ENCODE data around the gene CCDC43. TPM values are rescaled to one million over a fixed set of nuclear protein-coding genes. Genes with fewer than 3 reads are reported as not detected.
"Not testable (repeated sequence)": the region's sequence is repeated elsewhere in the genome, so short reads cannot be mapped to it uniquely, and the experiment has no call there.

The CCDC43 gene
- total RNA-seq = 28.8 TPM
- long read RNA-seq, transcript CCDC43-201 (5 exons, 2,082 nt) = major isoform, 50 of 55 reads
- long read RNA-seq, partial matches to known transcripts = 0 of 55 reads
- long read RNA-seq, other reads (novel, unspliced or antisense) = 3 of 55 reads

DNA sequence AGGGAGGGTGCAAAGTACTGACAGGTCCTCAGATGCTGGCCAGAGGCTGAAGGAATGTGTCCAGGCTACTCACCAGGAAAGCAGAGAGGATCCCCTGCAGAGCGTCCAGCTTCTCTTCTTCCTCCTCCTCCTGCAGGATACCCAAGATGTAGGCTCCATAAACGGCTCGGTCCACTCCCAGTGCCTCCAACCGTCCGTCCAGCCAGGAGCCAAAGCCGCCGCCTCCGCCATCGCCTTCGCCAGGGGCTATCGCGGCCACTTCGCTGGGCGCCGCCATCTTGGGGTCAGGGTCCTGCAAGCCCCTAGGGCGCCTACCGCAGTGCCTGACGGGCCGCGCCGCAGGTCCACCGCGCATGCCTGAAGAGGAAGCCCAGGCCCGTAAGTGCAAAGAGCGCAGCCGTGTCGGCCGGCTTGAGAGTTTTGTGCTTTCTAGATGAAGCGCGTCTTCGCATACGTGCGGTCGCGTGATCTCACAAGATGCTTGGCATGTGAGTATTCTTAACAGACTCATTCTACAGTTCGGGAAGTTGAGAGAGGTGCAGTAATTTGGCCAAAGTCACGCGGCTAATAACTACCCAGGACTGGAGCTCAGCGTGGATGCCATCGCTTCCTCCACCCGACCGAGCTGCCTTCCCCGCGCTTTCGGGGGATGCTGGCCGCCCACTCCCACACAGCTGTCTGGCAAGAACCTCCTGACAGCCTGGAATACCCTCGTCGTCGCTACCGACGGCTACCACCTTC lies at the start of gene CCDC43:
Gene CCDC43, minus strand, starts transcription at position 300 of the 741 bp plus-strand sequence. Its CDS starts 23 bp downstream, at position 277.
- Histone ChIP-seq H3K27ac (replicated peaks) (peak within 1 kb of the TSS; percentile 85), H3K4me1 (peaks cover 37% of the 10 kb centered on the region), H3K9me3 (replicated peaks) (no peaks in the 10 kb centered on the region), H3K36me3 (peaks cover 6% of the 10 kb centered on the region), H3K4me3 (peak within 1 kb of the TSS; percentile 87), H3K27me3 (ENCODE audit: low read depth) (no peaks in the 10 kb centered on the region)
- intact Hi-C loops (cut with micrococcal nuclease) = no loop called here
- TF ChIP-seq, protein P1, sequence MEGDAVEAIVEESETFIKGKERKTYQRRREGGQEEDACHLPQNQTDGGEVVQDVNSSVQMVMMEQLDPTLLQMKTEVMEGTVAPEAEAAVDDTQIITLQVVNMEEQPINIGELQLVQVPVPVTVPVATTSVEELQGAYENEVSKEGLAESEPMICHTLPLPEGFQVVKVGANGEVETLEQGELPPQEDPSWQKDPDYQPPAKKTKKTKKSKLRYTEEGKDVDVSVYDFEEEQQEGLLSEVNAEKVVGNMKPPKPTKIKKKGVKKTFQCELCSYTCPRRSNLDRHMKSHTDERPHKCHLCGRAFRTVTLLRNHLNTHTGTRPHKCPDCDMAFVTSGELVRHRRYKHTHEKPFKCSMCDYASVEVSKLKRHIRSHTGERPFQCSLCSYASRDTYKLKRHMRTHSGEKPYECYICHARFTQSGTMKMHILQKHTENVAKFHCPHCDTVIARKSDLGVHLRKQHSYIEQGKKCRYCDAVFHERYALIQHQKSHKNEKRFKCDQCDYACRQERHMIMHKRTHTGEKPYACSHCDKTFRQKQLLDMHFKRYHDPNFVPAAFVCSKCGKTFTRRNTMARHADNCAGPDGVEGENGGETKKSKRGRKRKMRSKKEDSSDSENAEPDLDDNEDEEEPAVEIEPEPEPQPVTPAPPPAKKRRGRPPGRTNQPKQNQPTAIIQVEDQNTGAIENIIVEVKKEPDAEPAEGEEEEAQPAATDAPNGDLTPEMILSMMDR (IDR thresholded peaks at IDR 0.05; ENCODE audit: borderline replicate concordance) = no peak
- DNase-seq = peak; percentile 89

GRCh38 chr17:44738214-44738906 lies 48.8 kb upstream of the CCDC43 start:
- H3K36me3 ChIP-seq = peaks cover 10% of the 10 kb centered on the region
- H3K27me3 ChIP-seq (ENCODE audit: low read depth) = no peaks in the 10 kb centered on the region
- H3K4me3 ChIP-seq = no peak overlapping the region
- TF ChIP-seq, protein P1 (IDR thresholded peaks at IDR 0.05; ENCODE audit: borderline replicate concordance) = no peak
- intact Hi-C loops (cut with micrococcal nuclease) = no loop called here
- DNase-seq = no peak
- H3K9me3 ChIP-seq (replicated peaks) = no peaks in the 10 kb centered on the region
- H3K4me1 ChIP-seq = no peaks in the 10 kb centered on the region
- H3K27ac ChIP-seq (replicated peaks) = no peak overlapping the region

GRCh38 chr17:44736551-44737240 lies 47.1 kb upstream of the CCDC43 start:
- no peak for DNase-seq
- Histone ChIP-seq H3K4me1 (no peaks in the 10 kb centered on the region), H3K4me3 (no peak overlapping the region), H3K36me3 (peaks cover 7% of the 10 kb centered on the region), H3K27ac (replicated peaks) (no peak overlapping the region), H3K9me3 (replicated peaks) (no peaks in the 10 kb centered on the region), H3K27me3 (ENCODE audit: low read depth) (no peaks in the 10 kb centered on the region)
- TF ChIP-seq, protein P1 (IDR thresholded peaks at IDR 0.05; ENCODE audit: borderline replicate concordance) = no peak
- intact Hi-C loops (cut with micrococcal nuclease) = no loop called here

DNA sequence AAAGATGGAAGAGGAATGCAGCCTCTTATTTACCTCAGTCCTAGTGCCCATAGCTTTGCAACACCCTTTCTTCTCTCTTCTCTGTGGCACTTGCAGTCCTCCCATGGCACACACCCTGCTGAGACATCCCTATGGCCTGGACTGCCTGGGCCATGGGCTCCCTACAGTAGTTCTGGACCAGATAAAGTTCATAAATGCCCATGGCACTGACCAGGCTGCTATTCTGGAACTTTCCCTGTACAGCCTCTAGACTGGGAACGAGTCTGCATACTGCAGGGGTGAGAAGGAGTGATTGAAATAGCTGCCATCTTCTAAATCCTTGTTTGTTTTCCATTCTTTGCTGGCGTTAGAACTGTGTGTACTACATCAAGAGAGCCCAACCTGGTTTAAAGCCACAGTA lies 44.7 kb upstream of the CCDC43 start:
- DNase-seq = no peak
- H3K9me3 ChIP-seq (replicated peaks) = no peaks in the 10 kb centered on the region
- TF ChIP-seq, protein P1 (IDR thresholded peaks at IDR 0.05; ENCODE audit: borderline replicate concordance) = no peak
- no peak overlapping the region for H3K4me3 ChIP-seq
- H3K36me3 ChIP-seq = peaks cover 11% of the 10 kb centered on the region
- no peak overlapping the region for H3K27ac ChIP-seq (replicated peaks)
- H3K4me1 ChIP-seq = no peaks in the 10 kb centered on the region
- no peaks in the 10 kb centered on the region for H3K27me3 ChIP-seq (ENCODE audit: low read depth)
- intact Hi-C loops (cut with micrococcal nuclease) = no loop called here

- Histone ChIP-seq H3K27ac (replicated peaks) (no peak overlapping the region), H3K4me1 (no peaks in the 10 kb centered on the region), H3K9me3 (replicated peaks) (no peaks in the 10 kb centered on the region), H3K4me3 (no peak overlapping the region), H3K36me3 (peaks cover 11% of the 10 kb centered on the region), H3K27me3 (ENCODE audit: low read depth) (no peaks in the 10 kb centered on the region)
- DNase-seq = no peak
- intact Hi-C loops (cut with micrococcal nuclease) = no loop called here
- TF ChIP-seq, protein P1 (IDR thresholded peaks at IDR 0.05; ENCODE audit: borderline replicate concordance) = peak; percentile 63
These were observed 44.2 kb upstream of the CCDC43 start for GRCh38 chr17:44733753-44734152.

DNA sequence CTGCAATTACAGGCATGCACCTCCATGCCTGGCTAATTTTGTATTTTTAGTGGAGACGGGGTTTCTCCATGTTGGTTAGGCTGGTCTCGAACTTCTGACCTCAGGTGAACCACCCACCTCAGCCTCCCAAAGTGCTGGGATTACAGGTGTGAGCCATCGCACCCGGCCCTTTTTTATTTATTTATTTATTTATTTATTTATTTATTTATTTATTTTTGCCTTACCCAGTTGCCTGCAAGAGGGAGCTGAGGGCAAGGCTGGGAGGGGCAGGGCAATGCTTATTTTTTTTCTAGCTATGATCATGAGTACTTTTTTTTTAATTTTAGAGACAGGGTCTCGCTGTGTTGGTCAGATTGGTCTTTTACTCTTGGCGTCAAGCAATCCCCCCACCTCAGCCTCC lies 36.5 kb upstream of the CCDC43 start:
- H3K4me3 ChIP-seq; H3K4me1 ChIP-seq; H3K9me3 ChIP-seq (replicated peaks); intact Hi-C loops (cut with micrococcal nuclease); H3K27ac ChIP-seq (replicated peaks); H3K27me3 ChIP-seq (ENCODE audit: low read depth); DNase-seq: not testable (repeated sequence)
- peaks cover 33% of the 10 kb centered on the region for H3K36me3 ChIP-seq
